ENCODE results near the gene ZFAND2A. TPM values are rescaled to one million over a fixed set of nuclear protein-coding genes. Genes with fewer than 3 reads are reported as not detected.

The ZFAND2A gene
- total RNA-seq, 2 experiments from 2014 or later = 92.3 to 92.5 TPM

DNA sequence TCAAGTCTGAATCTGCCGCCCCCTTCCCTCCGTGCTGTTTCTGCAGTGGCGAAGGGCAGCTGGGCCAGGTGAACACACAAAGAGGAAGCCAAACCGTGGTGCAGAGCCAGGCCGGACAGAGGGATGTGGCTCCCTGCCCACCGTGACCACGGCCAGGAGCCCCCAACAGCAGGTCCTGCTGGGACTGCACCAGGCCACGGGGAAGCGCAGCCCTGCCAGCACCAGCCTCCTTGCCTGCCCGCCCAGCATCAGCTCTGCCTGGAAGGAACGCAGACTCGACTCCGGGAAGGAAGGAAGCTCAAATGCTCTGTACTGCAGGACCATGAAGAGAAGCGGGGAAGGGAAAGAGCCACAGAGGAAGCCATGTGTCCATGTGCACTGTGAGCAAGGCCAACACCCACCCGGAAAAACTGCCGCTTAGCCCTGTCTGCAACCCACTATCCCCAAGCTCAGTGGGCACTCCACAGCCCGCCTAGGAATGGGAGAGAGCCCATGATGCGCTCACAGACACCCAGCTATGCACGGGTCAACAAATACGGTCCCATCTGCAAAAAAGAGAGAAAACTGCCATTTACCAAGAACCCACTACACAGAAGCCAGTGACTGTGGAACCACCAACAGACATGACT is 53.1 kb downstream of the ZFAND2A start:
- CTCF ChIA-PET = no interaction called here
- peaks cover 22% of the 10 kb centered on the region for H3K4me1 ChIP-seq (ENCODE audit: insufficient read depth, low read length)

DNA sequence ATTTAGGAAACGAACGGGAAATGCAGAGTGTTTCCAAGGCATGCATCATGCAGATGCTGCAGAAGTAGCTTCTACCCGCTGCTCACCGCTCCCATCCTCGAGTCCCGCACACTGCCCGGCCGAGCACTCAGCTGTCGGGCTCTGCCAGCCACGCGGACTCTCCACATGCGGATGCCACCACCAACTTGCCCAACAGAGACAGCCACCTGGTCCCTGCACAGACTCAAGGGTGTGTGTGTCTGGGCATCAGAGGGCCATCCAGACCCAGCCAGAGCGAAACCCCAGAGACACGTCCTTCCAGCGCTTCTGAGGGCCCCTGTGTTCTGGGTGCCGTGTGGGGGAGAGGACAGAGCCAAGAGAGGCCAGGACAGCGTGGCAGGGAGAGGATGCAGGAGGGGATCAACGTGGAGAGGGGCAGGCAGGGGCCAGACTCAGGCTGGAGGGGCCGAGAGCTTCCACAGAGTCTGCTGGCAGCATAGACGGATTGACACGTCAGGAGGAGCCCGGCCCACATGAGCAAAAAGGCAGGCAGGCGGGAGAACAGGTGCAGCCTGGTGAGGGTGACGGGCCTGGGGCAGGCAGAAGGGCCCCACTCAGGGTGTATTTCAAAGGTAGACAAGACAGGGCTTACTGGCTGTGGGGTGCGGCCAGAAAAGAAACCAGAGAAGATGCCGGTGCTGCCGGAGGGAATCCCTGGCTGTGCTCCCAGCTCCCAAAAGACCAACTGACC is 53.8 kb downstream of the ZFAND2A start:
- no peak for ATAC-seq (ENCODE audit: poor library complexity)
- TF ChIP-seq, protein P1, sequence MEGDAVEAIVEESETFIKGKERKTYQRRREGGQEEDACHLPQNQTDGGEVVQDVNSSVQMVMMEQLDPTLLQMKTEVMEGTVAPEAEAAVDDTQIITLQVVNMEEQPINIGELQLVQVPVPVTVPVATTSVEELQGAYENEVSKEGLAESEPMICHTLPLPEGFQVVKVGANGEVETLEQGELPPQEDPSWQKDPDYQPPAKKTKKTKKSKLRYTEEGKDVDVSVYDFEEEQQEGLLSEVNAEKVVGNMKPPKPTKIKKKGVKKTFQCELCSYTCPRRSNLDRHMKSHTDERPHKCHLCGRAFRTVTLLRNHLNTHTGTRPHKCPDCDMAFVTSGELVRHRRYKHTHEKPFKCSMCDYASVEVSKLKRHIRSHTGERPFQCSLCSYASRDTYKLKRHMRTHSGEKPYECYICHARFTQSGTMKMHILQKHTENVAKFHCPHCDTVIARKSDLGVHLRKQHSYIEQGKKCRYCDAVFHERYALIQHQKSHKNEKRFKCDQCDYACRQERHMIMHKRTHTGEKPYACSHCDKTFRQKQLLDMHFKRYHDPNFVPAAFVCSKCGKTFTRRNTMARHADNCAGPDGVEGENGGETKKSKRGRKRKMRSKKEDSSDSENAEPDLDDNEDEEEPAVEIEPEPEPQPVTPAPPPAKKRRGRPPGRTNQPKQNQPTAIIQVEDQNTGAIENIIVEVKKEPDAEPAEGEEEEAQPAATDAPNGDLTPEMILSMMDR (IDR thresholded peaks at IDR 0.05) = no peak
- no peak for DNase-seq
- no peaks in the 10 kb centered on the region for H3K27me3 ChIP-seq (ENCODE audit: control insufficient read depth in 1 of 2, insufficient read depth in 2 of 2, low read length in 2 of 2)
- H3K4me1 ChIP-seq (ENCODE audit: insufficient read depth, low read length) = peaks cover 22% of the 10 kb centered on the region
- no peaks in the 10 kb centered on the region for H3K9me3 ChIP-seq (ENCODE audit: control insufficient read depth in 1 of 2, insufficient read depth in 1 of 2, low read length in 2 of 2)
- H3K4me3 ChIP-seq (ENCODE audit: low read length) = no peak overlapping the region
- Mint-ChIP-seq H3K36me3 (ENCODE audit: low read depth) (no peaks in the 10 kb centered on the region), H3K9me3 (no peaks in the 10 kb centered on the region), H3K27ac (no peak overlapping the region), H3K4me3 (no peak overlapping the region), H3K27me3 (no peaks in the 10 kb centered on the region), H3K4me1 (ENCODE audit: low read depth) (peaks cover 17% of the 10 kb centered on the region)
- CTCF ChIA-PET = no interaction called here
- no peak overlapping the region for H3K27ac ChIP-seq (ENCODE audit: low read depth in 1 of 2, low read length in 2 of 2)
- intact Hi-C loops (cut with DNase I, micrococcal nuclease) = loop anchor here in 1 of 2 experiments (5.0 kb wide), 1 partner anchor 689 kb away; no protein-coding TSS in a partner anchor
- H3K36me3 ChIP-seq (ENCODE audit: insufficient read depth, low read length) = no peaks in the 10 kb centered on the region
- POLR2A ChIA-PET = no interaction called here

More for the DNA sequence above, 53.1 kb downstream of the ZFAND2A start:
- intact Hi-C loops (cut with DNase I, micrococcal nuclease) = loop anchor here in 1 of 2 experiments (5.0 kb wide), 1 partner anchor 690 kb away; no protein-coding TSS in a partner anchor
- no peaks in the 10 kb centered on the region for H3K36me3 ChIP-seq (ENCODE audit: insufficient read depth, low read length)
- ATAC-seq (ENCODE audit: poor library complexity) (no peak), DNase-seq (no peak)
- TF ChIP-seq, protein P1 (IDR thresholded peaks at IDR 0.05) = no peak
- Mint-ChIP-seq H3K27ac (no peak overlapping the region), H3K4me1 (ENCODE audit: low read depth) (peaks cover 17% of the 10 kb centered on the region), H3K9me3 (no peaks in the 10 kb centered on the region), H3K36me3 (ENCODE audit: low read depth) (no peaks in the 10 kb centered on the region), H3K27me3 (no peaks in the 10 kb centered on the region), H3K4me3 (no peak overlapping the region)
- no peak overlapping the region for H3K4me3 ChIP-seq (ENCODE audit: low read length)
- no peak overlapping the region for H3K27ac ChIP-seq (ENCODE audit: low read depth in 1 of 2, low read length in 2 of 2)
- POLR2A ChIA-PET = no interaction called here
- H3K9me3 ChIP-seq (ENCODE audit: control insufficient read depth in 1 of 2, insufficient read depth in 1 of 2, low read length in 2 of 2) = no peaks in the 10 kb centered on the region
- H3K27me3 ChIP-seq (ENCODE audit: control insufficient read depth in 1 of 2, insufficient read depth in 2 of 2, low read length in 2 of 2) = no peaks in the 10 kb centered on the region

DNA sequence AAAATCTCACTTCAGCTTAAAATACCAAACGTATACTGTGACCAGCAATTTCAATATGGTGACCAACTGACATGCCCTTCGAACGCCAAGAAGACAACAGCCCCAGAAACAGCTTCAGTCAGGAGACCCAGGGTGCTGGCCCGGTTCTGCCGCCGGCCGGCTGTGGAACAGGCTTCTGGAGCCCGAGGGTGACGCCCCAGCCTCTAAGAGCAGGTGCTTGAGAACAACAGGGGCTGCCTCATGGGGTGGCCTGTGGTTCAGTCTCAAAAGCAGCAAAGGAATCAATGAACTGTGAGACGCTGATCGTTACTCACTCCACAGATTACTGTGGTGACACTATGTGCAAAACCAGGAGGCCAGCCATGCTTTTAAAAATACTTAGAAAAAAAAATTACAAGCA is 54.8 kb downstream of the ZFAND2A start:
- no peaks in the 10 kb centered on the region for H3K27me3 Mint-ChIP-seq
- POLR2A ChIA-PET = no interaction called here
- H3K9me3 ChIP-seq (ENCODE audit: control insufficient read depth in 1 of 2, insufficient read depth in 1 of 2, low read length in 2 of 2) = no peaks in the 10 kb centered on the region
- no peaks in the 10 kb centered on the region for H3K27me3 ChIP-seq (ENCODE audit: control insufficient read depth in 1 of 2, insufficient read depth in 2 of 2, low read length in 2 of 2)
- H3K36me3 ChIP-seq (ENCODE audit: insufficient read depth, low read length) = no peaks in the 10 kb centered on the region
- no peak for ATAC-seq (ENCODE audit: poor library complexity)
- peaks cover 17% of the 10 kb centered on the region for H3K4me1 Mint-ChIP-seq (ENCODE audit: low read depth)
- H3K4me3 Mint-ChIP-seq = no peak overlapping the region
- intact Hi-C loops (cut with DNase I, micrococcal nuclease) = loop anchor here in 1 of 2 experiments (5.0 kb wide), 1 partner anchor 688 kb away; no protein-coding TSS in a partner anchor
- no peak overlapping the region for H3K27ac ChIP-seq (ENCODE audit: low read depth in 1 of 2, low read length in 2 of 2)
- TF ChIP-seq, protein P1 (IDR thresholded peaks at IDR 0.05) = no peak
- CTCF ChIA-PET = interaction anchor here (1.6 kb wide), 1 partner anchor 39 kb away, joined by 4 read pairs; no protein-coding TSS in a partner anchor
- no peak overlapping the region for H3K27ac Mint-ChIP-seq
- H3K36me3 Mint-ChIP-seq (ENCODE audit: low read depth) = no peaks in the 10 kb centered on the region
- H3K4me3 ChIP-seq (ENCODE audit: low read length) = no peak overlapping the region
- no peaks in the 10 kb centered on the region for H3K9me3 Mint-ChIP-seq
- H3K4me1 ChIP-seq (ENCODE audit: insufficient read depth, low read length) = peaks cover 22% of the 10 kb centered on the region
- DNase-seq = no peak

Data from CD4-positive, alpha-beta T cell (primary cell).